ENCODE measurements around the gene MYBPC1. TPM values are rescaled to one million over a fixed set of nuclear protein-coding genes. Genes with fewer than 3 reads are reported as not detected.

The MYBPC1 gene
- total and polyA plus RNA-seq, 7 donors: 1,084 to 7,509 (median 4,088) TPM

DNA sequence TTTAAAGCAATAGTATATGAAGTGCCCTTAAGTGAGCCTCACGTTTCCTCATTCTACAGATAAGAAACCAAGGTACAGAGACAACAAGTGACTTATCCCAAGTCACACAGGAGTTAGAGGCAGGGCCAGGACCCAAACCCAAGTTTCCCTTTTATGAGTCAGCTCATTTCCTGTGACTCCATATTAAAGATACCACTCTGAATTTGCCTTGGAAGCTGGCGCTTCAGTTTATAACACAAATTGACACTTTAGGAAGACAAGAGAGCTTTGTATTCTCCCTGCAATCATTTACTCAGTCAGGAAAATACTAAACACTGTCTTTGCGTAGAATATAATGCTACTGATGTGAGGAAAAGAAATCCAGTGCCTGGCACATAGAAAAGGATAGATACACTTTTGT is 43.2 kb downstream of the MYBPC1 start:
- DNase-seq (no peak), ATAC-seq (no peak)
- WGBS, 3 donors: 81 to 89% (median 82%) methylated on average over 3 of the region's 3 CpGs
- no peaks in the 10 kb centered on the region for H3K27me3 ChIP-seq (ENCODE audit: insufficient read depth in 3 of 3, low read length in 2 of 3)
- TF ChIP-seq, protein P1, sequence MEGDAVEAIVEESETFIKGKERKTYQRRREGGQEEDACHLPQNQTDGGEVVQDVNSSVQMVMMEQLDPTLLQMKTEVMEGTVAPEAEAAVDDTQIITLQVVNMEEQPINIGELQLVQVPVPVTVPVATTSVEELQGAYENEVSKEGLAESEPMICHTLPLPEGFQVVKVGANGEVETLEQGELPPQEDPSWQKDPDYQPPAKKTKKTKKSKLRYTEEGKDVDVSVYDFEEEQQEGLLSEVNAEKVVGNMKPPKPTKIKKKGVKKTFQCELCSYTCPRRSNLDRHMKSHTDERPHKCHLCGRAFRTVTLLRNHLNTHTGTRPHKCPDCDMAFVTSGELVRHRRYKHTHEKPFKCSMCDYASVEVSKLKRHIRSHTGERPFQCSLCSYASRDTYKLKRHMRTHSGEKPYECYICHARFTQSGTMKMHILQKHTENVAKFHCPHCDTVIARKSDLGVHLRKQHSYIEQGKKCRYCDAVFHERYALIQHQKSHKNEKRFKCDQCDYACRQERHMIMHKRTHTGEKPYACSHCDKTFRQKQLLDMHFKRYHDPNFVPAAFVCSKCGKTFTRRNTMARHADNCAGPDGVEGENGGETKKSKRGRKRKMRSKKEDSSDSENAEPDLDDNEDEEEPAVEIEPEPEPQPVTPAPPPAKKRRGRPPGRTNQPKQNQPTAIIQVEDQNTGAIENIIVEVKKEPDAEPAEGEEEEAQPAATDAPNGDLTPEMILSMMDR (IDR thresholded peaks at IDR 0.05): no peak
- intact Hi-C loops (cut with DNase I): no loop called here
- H3K4me3 ChIP-seq: no peak overlapping the region
- H3K4me1 ChIP-seq: peaks cover 17% of the 10 kb centered on the region
- H3K9me3 ChIP-seq: no peaks in the 10 kb centered on the region
- peak overlapping the region; percentile 26 for H3K27ac ChIP-seq
- peaks cover 4 to 99% of the 10 kb centered on the region in 2 donors for H3K36me3 ChIP-seq (ENCODE audit: insufficient read depth in 1 of 2, low read depth in 1 of 2)

DNA sequence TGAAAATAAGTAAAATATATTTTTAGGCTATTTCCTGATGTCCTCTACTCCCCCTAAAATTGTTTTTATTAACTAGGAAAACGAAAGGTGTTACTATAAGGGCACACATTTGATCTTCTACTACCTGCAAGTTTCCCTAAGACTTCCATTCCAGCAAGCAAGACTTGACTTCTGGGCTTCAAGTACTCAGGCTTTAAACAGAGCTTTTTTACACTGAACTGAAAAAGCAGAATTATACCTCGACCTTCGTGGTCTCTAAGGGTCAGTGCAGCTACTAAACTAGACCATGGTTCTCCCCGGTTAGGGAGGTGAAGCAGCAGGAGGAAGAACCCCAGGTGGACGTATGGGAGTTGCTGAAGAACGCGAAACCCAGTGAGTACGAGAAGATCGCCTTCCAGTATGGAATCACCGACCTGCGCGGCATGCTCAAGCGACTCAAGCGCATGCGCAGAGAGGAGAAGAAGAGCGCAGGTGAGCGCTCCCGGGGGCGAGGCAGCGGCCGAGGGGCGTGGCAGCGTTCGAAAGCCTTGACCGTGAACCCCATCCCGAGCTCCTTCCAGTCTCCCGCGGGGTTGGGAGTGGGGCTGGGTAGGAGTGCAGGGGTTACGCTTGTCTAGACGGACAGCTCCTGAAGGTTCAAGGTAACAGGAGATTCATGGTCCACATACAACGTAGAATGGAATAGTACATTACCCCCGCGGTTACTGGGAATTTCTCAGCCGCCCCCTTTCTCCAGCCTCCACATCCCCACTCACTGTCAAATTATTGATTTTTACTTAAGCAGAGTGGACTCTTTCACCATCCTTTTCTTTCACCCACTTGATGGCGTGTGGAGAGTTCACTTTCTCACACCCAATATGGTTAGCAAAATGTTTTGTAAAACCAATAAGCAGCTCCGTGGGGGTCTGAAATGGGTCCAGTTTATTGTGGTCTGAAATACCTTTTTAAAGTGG is 47.6 kb downstream of the MYBPC1 start:
- ATAC-seq (peak in 3 of 4 donors; percentile 21 to 42 (median 27)), DNase-seq (peak in 1 of 2 donors; percentile 49)
- TF ChIP-seq, protein P1 (IDR thresholded peaks at IDR 0.05): no peak
- Histone ChIP-seq H3K4me3 (no peak overlapping the region), H3K9me3 (no peaks in the 10 kb centered on the region), H3K36me3 (ENCODE audit: insufficient read depth in 1 of 2, low read depth in 1 of 2) (peaks cover 2 to 100% of the 10 kb centered on the region in 2 donors), H3K4me1 (peaks cover 12% of the 10 kb centered on the region), H3K27me3 (ENCODE audit: insufficient read depth in 3 of 3, low read length in 2 of 3) (no peaks in the 10 kb centered on the region), H3K27ac (peak overlapping the region; percentile 54)
- intact Hi-C loops (cut with DNase I): no loop called here
- WGBS, 3 donors: 22 to 33% (median 23%) methylated on average over 36 of the region's 36 CpGs

DNA sequence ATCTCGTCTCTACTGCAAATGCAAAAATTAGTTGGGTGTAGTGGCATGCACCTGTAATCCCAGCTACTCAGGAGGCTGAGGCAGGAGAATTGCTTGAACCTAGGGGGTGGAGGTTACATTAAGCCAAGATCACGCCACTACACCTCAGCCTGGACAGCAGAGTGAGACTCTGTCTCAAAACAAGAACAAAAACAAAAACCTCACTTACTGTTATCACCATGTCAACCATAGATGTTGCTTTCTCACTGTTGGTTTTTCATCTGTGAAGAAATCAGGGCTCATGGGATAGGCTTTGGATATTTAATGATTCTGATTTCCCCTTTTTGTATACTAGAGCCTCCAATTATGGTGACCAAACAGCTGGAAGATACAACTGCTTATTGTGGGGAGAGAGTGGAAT is 52.9 kb downstream of the MYBPC1 start:
- no peak for DNase-seq
- H3K36me3 ChIP-seq (ENCODE audit: insufficient read depth in 1 of 2, low read depth in 1 of 2): peaks cover under 1 to 100% of the 10 kb centered on the region in 2 donors
- no peak for ATAC-seq
- H3K27me3 ChIP-seq (ENCODE audit: insufficient read depth in 3 of 3, low read length in 2 of 3): no peaks in the 10 kb centered on the region
- peak overlapping the region; percentile 66 for H3K27ac ChIP-seq
- TF ChIP-seq, protein P1 (IDR thresholded peaks at IDR 0.05): no peak
- 61 to 74% (median 68%) methylated on average over 2 of the region's 2 CpGs for WGBS, 3 donors
- H3K4me1 ChIP-seq: no peaks in the 10 kb centered on the region
- intact Hi-C loops (cut with DNase I): no loop called here
- no peak overlapping the region for H3K4me3 ChIP-seq
- no peaks in the 10 kb centered on the region for H3K9me3 ChIP-seq

DNA sequence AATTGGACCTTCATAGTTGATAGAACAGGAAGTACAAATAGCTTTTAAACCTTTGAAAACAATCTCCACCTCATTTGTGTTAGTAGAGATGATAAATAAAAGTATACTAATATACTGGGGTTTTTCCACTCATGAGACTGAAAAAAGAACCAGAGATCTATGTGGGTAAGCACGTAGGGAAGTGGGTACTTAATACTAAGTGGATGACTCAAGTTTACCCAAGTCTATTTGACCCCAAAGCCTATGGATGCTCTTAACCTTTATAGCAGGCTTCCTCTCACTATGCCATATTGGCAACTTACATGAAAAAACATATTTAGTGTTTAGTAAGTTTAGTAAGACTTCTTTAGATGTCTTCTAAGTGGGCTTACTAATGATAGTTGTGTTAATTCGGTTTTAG is 53.4 kb downstream of the MYBPC1 start:
- Histone ChIP-seq H3K4me1 (no peaks in the 10 kb centered on the region), H3K36me3 (ENCODE audit: insufficient read depth in 1 of 2, low read depth in 1 of 2) (peaks cover 0 to 100% of the 10 kb centered on the region in 2 donors), H3K9me3 (no peaks in the 10 kb centered on the region), H3K27ac (peak overlapping the region; percentile 66), H3K27me3 (ENCODE audit: insufficient read depth in 3 of 3, low read length in 2 of 3) (no peaks in the 10 kb centered on the region), H3K4me3 (no peak overlapping the region)
- no peak for ATAC-seq
- 61 to 64% (median 61%) methylated on average over 2 of the region's 2 CpGs for WGBS, 3 donors
- DNase-seq: no peak
- TF ChIP-seq, protein P1 (IDR thresholded peaks at IDR 0.05): no peak
- intact Hi-C loops (cut with DNase I): no loop called here
